Suprapubic skin (tissue), 4 donors: Measurements from ENCODE around the gene FUT3. TPM values are rescaled to one million over a fixed set of nuclear protein-coding genes. Genes with fewer than 3 reads are reported as not detected.

Source experiments
- DNase-seq, 2 donors: peaks; one replicate each; pipeline ENCODE4 v3.0.0-alpha.2; 2019; ENCODE audit warnings: low spot score in 2 of 2
- H3K27ac ChIP-seq: fragments of 200-600 bp; sonication (generic); one replicate; pipeline ENCODE4 v1.5.1; 2019
- H3K27me3 ChIP-seq: fragments of 200-600 bp; sonication (generic); one replicate; pipeline ENCODE4 v1.5.1; 2019
- H3K36me3 ChIP-seq: fragments of 200-600 bp; sonication (generic); one replicate; pipeline ENCODE4 v1.5.1; 2019
- H3K4me1 ChIP-seq: fragments of 200-600 bp; sonication (generic); one replicate; pipeline ENCODE4 v1.5.1; 2019
- H3K4me3 ChIP-seq: fragments of 200-600 bp; sonication (generic); one replicate; pipeline ENCODE4 v1.5.1; 2019; ENCODE audit warnings: mild to moderate bottlenecking
- H3K9me3 ChIP-seq: fragments of 200-600 bp; sonication (generic); one replicate; pipeline ENCODE4 v1.5.1; 2019
- EP300 ChIP-seq: sonication (generic); formaldehyde crosslinking; IDR thresholded peaks from one replicate; pipeline ENCODE4 v1.6.1; 2017; ENCODE audit warnings: antibody characterized with exemption
- POLR2A ChIP-seq, 2 donors: fragments of 450-650 bp; IDR thresholded peaks; one replicate each; pipeline ENCODE4 v1.6.1; 2017; ENCODE audit warnings: antibody characterized with exemption in 2 of 2, mild to moderate bottlenecking in 2 of 2, moderate library complexity in 2 of 2
- POLR2AphosphoS5 ChIP-seq, 3 donors: sonication (generic); formaldehyde crosslinking; IDR thresholded peaks; one replicate each; pipeline ENCODE4 v1.6.1; 2017; ENCODE audit warnings: antibody characterized with exemption in 3 of 3
- WGBS: methylation state at CpG from one replicate; pipeline ENCODE4 v1.1.5; 2018; 5-methylcytosine and 5-hydroxymethylcytosine counted together
- total RNA-seq, 4 donors: library from RNA; depleted of rRNA; stranded (reverse); fragments of >200 nt; gene quantifications; one replicate each; pipeline ENCODE4 v1.1.0, GENCODE V29; 2016
- TF ChIP-seq, protein P1 (sequence below), 2 donors: fragments of 200-600 bp in 1 of 2; fragments of 450-650 bp in 1 of 2; sonication (generic) in 1 of 2; IDR thresholded peaks; one replicate each; pipeline ENCODE4 v1.5.1; 2016 to 2019; ENCODE audit warnings: antibody characterized with exemption in 2 of 2, mild to moderate bottlenecking in 1 of 2, moderate library complexity in 1 of 2

The FUT3 gene
- total RNA-seq, 4 donors from 2014 or later = 0.93 to 3.6 (median 1.4) TPM

- Histone ChIP-seq H3K27ac (no peak overlapping the region), H3K36me3 (no peaks in the 10 kb centered on the region), H3K27me3 (peaks cover 16% of the 10 kb centered on the region), H3K4me3 (no peak overlapping the region), H3K4me1 (peaks cover 40% of the 10 kb centered on the region), H3K9me3 (no peaks in the 10 kb centered on the region)
- DNase-seq = no peak
- WGBS = 83% methylated on average over 13 of the region's 17 CpGs
- TF ChIP-seq POLR2AphosphoS5 (IDR thresholded peaks at IDR 0.05) = no peak
- no peak for TF ChIP-seq EP300
- TF ChIP-seq POLR2A (IDR thresholded peaks at IDR 0.05) = no peak
These were observed 50.6 kb downstream of the FUT3 start for GRCh38 chr19:5800361-5801270.

- TF ChIP-seq, protein P1, sequence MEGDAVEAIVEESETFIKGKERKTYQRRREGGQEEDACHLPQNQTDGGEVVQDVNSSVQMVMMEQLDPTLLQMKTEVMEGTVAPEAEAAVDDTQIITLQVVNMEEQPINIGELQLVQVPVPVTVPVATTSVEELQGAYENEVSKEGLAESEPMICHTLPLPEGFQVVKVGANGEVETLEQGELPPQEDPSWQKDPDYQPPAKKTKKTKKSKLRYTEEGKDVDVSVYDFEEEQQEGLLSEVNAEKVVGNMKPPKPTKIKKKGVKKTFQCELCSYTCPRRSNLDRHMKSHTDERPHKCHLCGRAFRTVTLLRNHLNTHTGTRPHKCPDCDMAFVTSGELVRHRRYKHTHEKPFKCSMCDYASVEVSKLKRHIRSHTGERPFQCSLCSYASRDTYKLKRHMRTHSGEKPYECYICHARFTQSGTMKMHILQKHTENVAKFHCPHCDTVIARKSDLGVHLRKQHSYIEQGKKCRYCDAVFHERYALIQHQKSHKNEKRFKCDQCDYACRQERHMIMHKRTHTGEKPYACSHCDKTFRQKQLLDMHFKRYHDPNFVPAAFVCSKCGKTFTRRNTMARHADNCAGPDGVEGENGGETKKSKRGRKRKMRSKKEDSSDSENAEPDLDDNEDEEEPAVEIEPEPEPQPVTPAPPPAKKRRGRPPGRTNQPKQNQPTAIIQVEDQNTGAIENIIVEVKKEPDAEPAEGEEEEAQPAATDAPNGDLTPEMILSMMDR (IDR thresholded peaks at IDR 0.05) = no peak
- TF ChIP-seq POLR2AphosphoS5 (IDR thresholded peaks at IDR 0.05) (no peak), POLR2A (IDR thresholded peaks at IDR 0.05) (no peak), EP300 (no peak)
- Histone ChIP-seq H3K4me3 (no peak overlapping the region), H3K4me1 (peaks cover 38% of the 10 kb centered on the region), H3K27ac (no peak overlapping the region), H3K9me3 (no peaks in the 10 kb centered on the region), H3K36me3 (no peaks in the 10 kb centered on the region), H3K27me3 (peaks cover 9% of the 10 kb centered on the region)
- 48% methylated on average over 27 of the region's 37 CpGs for WGBS
- no peak for DNase-seq
These were observed 51.7 kb downstream of the FUT3 start for GRCh38 chr19:5799247-5800241.

- no peak overlapping the region for H3K27ac ChIP-seq
These were observed 53.0 kb downstream of the FUT3 start for GRCh38 chr19:5798244-5798643.

GRCh38 chr19:5795382-5795919, 55.8 kb downstream of the FUT3 start:
- Histone ChIP-seq H3K4me3 (no peak overlapping the region), H3K36me3 (no peaks in the 10 kb centered on the region), H3K27me3 (no peaks in the 10 kb centered on the region), H3K4me1 (peaks cover 10% of the 10 kb centered on the region), H3K9me3 (no peaks in the 10 kb centered on the region), H3K27ac (no peak overlapping the region)
- DNase-seq = no peak
- 87% methylated on average over 7 of the region's 7 CpGs for WGBS
- TF ChIP-seq, protein P1 (IDR thresholded peaks at IDR 0.05) = no peak
- TF ChIP-seq POLR2A (IDR thresholded peaks at IDR 0.05) (no peak), POLR2AphosphoS5 (IDR thresholded peaks at IDR 0.05) (no peak), EP300 (no peak)

More at GRCh38 chr19:5798244-5798643, 53.0 kb downstream of the FUT3 start:
- TF ChIP-seq EP300 (no peak), POLR2AphosphoS5 (IDR thresholded peaks at IDR 0.05) (no peak), POLR2A (IDR thresholded peaks at IDR 0.05) (no peak)
- TF ChIP-seq, protein P1 (IDR thresholded peaks at IDR 0.05) = no peak
- no peaks in the 10 kb centered on the region for H3K9me3 ChIP-seq
- no peak for DNase-seq
- H3K36me3 ChIP-seq = no peaks in the 10 kb centered on the region
- H3K4me3 ChIP-seq = no peak overlapping the region
- peaks cover 7% of the 10 kb centered on the region for H3K27me3 ChIP-seq
- 86% methylated on average over 8 of the region's 8 CpGs for WGBS
- peaks cover 27% of the 10 kb centered on the region for H3K4me1 ChIP-seq

DNA sequence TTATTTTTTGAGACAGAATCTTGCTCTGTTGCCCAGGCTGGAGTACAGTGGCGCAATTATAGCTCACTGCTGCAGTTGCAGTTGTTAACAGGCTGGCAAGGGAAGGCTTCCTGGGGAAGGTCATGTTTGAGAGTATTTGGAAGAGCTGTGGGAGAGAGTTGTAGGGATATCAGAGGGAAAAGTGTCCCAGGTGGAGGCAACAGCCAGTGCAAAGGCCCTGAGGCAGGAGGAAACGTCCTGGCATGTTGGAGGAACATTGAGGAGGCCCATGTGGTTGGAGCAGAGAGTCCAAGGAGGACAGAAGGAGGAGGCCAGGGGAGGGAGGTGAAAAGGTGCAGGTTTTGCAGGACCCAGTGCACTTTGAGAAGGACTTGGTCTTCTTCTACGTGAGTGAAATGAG, 58.1 kb downstream of the FUT3 start:
- WGBS = 79% methylated on average over 3 of the region's 3 CpGs
- no peak for DNase-seq
- H3K36me3 ChIP-seq = peaks cover 14% of the 10 kb centered on the region

More for the DNA sequence above, 58.1 kb downstream of the FUT3 start:
- H3K27ac ChIP-seq = no peak overlapping the region
- H3K4me1 ChIP-seq = peaks cover 23% of the 10 kb centered on the region
- H3K27me3 ChIP-seq = no peaks in the 10 kb centered on the region
- TF ChIP-seq POLR2A (IDR thresholded peaks at IDR 0.05) (no peak), POLR2AphosphoS5 (IDR thresholded peaks at IDR 0.05) (no peak), EP300 (no peak)
- TF ChIP-seq, protein P1 (IDR thresholded peaks at IDR 0.05) = no peak
- no peaks in the 10 kb centered on the region for H3K9me3 ChIP-seq
- no peak overlapping the region for H3K4me3 ChIP-seq
